Activated T-helper 9 cell treated with anti-CD3 and anti-CD28 coated beads, Interleukin-2, amount 50 U/mL, for 16 hours (primary cell): ENCODE results near the gene MCTP2.

ENCODE experiments used
- DNase-seq: peaks from one replicate; pipeline ENCODE4 v3.0.0-alpha.2; 2020; ENCODE audit warnings: low read depth

The MCTP2 gene

GRCh38 chr15:94298364-94298763, 67.0 kb downstream of the MCTP2 start:
- DNase-seq: no peak

DNA sequence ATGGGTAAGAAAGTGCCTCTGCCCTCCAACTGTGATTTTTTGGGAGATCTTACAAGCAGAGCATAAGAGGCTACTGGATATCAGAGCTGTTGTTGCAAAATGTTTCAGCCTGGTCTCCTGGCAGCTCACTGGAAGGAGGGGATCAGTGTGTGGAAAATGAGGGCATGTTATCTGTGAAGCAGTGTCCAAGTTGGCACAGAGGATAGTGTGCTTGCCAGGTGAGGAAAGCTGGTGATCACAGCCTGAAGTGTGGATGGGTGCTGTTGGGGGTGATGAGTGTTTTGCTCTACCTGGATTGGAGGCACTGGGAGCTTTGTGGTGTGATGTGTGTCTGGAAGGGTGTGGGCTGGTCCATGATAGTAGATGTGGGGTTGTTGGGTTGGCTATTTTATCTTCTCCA, 69.3 kb downstream of the MCTP2 start:
- DNase-seq: no peak

DNA sequence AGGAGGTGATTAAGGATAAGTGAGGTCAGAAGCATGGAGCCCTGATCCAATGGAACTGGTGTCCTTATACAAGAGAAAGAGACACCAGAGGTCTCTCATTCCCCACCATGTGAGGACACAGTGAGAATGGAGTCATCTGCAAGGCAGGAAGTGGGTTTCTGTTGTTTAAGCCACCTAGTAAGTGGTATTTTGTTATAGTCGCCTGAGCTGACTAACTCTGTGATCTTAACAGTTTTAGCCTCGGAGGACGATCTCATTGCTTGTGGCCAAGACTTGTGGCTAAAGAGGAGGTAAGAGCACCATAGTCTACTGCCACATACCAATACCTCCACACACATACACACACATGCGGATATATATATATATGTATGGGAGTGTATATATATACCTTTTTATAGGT, 73.8 kb downstream of the MCTP2 start:
- no peak for DNase-seq

DNA sequence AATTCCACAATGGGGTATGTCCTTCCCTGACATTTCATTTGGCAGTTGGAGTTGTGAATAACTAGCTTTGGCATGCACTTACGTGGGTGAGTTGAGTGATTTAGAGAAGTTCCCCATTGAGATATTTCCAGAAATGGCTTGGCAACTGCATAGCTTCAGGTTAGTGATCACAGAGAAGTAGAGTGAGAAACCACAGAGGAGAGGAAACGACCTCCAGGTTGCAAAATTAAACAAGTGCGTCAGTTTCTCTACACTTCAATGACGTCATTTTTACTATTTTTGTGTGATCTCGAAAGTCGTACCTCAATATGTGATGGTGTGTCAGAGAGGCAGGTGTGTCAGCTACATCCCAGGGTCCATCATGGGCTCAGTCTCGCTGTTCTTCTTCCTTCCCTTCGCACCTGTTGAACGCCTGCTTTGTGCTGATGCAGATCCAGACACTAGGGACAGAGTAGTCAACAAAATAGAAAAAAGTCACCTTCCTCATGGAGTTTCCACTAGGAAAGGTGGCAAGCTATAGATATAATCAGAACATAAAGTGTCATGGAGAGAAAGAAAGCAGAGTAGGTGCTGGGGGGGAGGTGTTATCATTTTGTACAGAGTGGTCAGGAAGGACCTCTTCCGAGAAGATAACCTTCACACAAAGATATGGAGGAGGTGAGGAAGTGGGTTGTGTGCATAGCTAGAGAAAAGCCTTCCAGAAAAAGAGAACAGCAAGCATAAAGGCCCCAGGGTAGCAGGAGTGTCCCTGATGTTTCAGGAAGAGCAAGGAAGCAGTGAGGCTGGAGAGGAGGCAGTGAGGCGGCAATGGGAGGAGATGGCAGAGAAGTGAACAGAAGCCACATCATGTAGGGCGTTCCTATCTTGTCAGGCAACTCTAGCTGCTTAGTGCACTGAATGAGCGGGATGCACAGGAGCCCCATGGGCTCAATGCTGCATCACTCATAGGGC, 75.6 kb downstream of the MCTP2 start:
- DNase-seq: no peak

- DNase-seq: no peak
Measured at GRCh38 chr15:94312946-94313345, 81.6 kb downstream of the MCTP2 start.

GRCh38 chr15:94314639-94315038, 83.3 kb downstream of the MCTP2 start:
- no peak for DNase-seq

DNA sequence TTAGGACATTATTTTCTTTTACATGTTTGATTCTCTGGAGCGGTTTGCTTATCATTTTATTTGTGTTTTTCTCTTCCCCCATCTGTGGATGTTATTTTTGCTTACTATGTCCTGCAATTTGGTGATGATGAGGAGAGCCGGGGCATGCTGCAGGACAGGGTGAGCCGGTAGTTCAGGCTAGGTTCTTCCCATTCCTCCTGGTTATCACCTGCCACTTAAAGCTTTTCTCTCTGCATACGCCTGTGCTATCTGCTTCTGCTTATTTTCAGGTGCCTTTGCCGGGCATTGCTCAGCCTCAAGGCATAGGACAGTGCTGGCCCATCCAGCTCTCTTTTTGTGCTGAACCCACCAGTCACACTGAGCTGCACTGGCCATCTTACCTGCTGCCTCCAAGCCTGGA, 85.8 kb downstream of the MCTP2 start:
- DNase-seq: no peak

GRCh38 chr15:94322141-94322540, 90.8 kb downstream of the MCTP2 start:
- DNase-seq: no peak

GRCh38 chr15:94323076-94323475, 91.7 kb downstream of the MCTP2 start:
- DNase-seq: no peak

- DNase-seq: peak; percentile 31
Measured at GRCh38 chr15:94324117-94324826, 92.9 kb downstream of the MCTP2 start.

GRCh38 chr15:94324835-94325767, 93.7 kb downstream of the MCTP2 start:
- no peak for DNase-seq

- DNase-seq: no peak
Measured at GRCh38 chr15:94327356-94327936, 96.1 kb downstream of the MCTP2 start.

DNA sequence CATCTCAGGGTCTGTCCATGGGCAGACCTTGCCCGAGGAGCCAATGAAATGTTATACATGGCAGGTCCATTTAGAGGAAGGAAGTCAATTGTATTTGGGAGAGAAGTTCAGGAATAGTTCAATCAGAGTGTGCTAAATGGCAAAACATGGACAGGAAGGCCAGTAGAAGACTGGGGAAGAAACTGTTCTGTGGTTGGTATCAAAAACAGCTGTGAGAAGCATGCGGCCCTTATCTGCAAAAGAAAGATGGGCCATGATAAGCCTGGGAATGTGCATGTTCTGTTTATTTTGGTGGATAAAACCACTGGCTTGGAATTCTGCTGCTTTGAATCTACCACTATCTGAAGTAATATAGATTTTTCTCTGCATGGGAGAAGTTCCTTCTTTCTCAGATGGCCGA, 100.4 kb downstream of the MCTP2 start:
- no peak for DNase-seq

DNA sequence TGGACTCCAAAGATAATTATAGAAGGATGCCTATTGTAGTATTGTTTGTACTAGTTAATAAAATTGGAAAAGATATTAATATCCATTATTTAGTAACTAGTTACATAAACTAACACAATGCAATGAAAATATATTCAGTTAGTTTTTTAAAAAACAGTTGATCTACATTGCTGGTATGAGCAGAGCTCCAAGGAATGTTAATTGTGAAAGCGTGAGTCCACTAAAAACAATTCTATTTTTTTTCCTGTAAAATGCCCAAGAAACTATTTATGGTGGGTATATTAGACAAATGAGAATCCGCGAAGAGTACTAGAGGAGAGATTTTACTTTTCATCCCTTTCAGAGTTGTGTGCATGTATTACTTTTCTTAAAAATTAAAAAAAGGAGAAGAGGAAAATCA, 104.3 kb downstream of the MCTP2 start:
- no peak for DNase-seq

DNA sequence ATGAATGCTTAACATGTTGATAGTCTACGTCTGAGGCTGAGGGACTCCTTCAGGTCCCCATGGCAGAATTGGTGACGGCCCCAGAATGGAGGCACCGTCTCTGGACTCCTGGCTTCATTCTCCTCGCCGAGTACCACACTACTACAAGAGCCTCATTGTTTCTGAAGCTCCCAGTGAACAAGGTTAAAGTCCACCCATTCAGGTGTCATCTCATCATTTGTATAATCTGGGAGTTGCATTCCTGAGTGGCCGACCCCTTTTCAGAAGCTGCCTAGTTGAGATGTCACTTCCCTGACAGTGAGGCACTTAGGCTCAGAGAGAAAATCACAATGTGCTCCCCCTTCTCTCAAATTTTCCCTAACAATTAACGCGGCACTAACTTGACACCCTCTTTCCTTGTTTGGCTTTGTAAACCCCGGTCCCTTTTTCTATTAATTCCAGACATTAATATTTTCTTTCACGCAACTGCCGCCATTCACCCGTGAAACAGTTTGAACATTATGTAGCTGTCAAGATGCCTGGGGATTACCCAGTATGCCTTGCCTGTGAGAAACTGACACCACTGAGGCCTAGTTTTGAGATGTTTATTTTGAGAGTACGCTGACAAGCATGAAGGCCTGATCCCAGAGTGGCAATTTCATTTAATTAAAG, 105.6 kb downstream of the MCTP2 start:
- DNase-seq: no peak

DNA sequence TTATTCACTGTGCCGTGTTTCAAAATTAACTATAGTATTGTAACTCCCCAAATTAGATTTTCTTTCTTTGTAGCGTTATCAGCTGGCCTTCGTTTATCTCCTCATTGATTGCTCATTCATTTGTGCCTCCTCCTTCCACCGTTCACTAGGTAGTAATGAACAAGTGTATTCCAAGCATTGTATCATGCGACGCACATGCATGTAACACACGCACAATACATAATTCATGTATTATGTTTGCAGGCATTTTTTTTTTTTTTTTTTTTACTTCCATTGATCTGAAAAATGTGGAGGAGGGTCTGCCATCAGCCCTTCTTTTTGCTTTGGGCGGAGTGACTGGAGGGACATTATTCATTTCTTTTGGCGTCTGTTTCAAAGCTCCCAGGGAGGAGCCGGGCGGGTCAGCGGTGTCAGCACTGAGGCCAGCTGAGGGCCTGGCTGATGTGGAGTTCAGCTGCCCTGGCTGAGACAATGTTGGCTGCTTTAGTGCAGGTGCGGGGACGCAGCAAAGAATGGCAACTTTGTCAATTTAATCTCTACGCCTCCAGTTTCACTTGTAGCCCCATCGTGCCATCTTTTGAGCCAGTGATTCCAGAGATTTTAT, 107.0 kb downstream of the MCTP2 start:
- no peak for DNase-seq

DNA sequence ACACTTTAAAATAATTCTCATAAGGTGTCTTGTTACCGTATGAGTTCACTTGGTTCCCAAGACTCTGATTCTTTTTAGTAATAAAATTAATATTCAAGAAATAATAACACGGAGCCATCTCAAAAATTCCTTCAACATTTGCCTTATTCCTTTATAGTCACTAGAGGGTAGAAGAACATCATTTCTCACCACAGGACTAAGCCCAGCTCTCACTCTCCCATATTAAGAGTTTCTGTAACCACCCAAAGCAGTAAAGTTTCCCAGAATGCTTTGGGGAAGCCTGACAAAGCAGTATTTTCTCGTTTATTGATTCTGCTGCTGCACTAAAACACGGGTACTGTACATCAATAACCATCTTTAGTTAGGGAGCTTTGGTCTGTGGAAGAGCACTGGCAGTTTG, 114.9 kb downstream of the MCTP2 start:
- DNase-seq: no peak

- no peak for DNase-seq
Measured at GRCh38 chr15:94348084-94348483, 116.7 kb downstream of the MCTP2 start.

GRCh38 chr15:94351031-94351535, 119.7 kb downstream of the MCTP2 start:
- no peak for DNase-seq

GRCh38 chr15:94352636-94353487, 121.5 kb downstream of the MCTP2 start:
- DNase-seq: no peak
